ENCODE data around the gene UBE2E1.
"Not testable (repeated sequence)": the region's sequence is repeated elsewhere in the genome, so short reads cannot be mapped to it uniquely, and the experiment has no call there.

The UBE2E1 gene

DNA sequence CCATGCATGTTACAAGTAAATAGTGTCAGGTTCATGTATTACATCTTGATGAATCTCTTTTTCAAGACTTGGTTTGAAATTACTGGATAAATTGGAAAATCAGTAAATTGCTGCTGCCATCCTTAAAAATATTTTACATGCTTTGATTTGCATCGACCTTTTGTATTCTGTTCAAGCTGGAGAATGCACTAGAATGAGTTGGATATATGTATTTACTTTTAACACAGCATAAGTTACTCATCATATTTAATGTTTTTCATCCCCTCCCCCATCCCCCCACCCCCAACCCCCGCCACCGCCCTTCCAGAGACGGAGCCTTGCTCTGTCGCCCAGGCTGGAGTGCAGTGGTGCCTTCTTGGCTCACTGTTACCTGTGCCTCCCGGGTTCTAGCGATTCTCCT, 16.8 kb downstream of the UBE2E1 start:
- DNase-seq: no peak

DNA sequence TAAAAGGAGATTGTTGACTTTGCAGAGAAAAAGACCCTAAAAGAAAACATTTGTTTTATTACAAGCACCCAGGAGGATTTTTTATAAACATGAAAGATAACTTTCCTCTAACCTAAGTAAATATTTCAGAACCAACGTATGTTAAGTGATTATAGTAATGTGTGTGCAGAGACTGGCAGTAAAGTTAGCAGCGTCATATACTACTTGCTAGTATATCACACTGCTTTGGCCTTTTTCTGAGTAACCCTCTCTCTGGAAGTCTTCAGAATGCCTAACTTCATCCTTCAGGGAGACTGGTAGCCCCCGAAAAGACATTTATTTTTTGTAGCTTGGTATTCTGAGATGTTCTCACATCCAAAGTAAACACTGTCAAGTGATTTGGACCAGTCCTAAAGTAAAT, 17.9 kb downstream of the UBE2E1 start:
- DNase-seq: no peak

DNA sequence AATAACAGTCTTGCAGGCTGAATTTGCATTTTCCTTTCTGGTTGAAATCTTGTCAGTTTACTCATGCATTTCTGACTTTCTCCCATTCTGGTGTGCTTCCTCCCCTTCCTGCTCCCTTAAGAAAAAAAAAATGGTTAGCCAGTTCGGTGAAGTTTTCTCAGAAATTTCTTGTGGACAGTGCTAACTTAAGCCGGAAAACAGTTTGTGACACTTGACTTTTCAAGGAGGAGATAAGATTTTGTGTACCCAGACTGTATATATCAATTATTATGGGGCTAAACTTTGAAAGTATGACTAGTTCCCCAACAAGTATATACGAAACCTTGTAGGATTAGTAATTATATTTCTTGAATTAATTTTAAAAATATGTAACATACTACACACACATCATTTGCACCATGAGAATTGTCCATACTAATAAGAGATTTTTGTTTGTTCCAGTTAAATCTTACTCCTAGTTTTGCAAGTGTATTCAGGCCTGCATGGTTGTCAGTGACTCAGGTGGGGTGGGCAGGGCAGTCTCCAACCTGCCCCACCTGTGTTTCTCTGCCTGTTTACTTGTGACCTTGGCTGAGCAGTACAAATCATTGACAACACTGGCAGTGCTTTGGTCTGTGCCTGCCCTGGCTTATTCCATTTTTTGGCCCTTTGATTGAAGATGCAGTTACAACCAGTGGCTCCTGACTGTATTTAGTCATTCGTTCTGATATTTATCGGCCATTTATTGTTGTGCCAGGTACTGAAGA, 19.1 kb downstream of the UBE2E1 start:
- DNase-seq: no peak

DNA sequence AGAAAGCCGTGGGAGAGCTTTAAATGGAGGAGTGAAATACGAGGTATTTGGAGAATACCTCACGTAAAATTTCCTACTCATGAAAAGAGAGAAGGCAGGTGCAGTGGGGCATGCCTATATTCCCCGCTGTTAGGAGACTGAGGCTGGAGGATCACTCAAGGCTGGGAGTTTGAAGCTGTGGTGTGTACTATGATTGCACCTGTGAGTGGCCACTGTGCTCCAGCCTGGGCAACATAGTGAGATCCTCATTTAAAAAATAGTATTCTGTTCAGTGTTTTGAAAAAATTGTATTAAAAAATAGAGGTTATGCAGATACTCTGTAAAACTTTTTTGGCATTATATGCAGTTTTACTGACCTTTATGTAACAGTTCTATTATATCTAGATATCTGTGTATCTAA, 20.0 kb downstream of the UBE2E1 start:
- no peak for DNase-seq

DNA sequence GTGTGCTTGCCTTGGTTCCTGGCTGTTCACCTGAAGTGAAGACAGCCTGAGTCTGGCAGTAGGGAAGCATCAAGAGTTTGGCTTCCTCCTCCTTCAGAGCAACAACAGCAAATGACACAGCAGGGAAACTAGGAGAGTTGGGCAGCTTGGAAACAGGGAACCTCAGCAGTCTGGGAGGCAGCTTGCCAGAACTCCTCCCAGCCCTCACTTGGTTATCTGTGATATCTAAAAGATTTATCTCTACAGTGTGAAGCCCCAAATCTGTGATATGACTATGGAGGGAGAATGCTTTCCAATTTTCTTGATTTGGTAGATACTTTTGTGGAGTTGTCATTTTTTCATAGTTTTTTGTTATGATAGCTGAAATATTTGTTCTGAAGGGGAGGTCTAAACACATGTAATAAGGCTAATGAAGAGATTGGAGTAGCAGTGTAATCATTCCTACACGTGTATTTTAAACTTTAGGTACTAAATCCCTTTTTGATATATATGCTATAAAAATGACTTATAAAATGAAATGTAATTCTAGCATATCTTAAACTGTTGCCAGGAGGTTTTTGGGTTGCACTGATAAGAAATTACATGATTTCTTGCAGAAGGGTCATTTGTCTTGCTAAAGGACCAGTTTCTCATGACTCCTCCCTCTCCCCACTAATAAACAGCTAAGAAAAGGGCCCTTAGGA, 20.8 kb downstream of the UBE2E1 start:
- DNase-seq: no peak

DNA sequence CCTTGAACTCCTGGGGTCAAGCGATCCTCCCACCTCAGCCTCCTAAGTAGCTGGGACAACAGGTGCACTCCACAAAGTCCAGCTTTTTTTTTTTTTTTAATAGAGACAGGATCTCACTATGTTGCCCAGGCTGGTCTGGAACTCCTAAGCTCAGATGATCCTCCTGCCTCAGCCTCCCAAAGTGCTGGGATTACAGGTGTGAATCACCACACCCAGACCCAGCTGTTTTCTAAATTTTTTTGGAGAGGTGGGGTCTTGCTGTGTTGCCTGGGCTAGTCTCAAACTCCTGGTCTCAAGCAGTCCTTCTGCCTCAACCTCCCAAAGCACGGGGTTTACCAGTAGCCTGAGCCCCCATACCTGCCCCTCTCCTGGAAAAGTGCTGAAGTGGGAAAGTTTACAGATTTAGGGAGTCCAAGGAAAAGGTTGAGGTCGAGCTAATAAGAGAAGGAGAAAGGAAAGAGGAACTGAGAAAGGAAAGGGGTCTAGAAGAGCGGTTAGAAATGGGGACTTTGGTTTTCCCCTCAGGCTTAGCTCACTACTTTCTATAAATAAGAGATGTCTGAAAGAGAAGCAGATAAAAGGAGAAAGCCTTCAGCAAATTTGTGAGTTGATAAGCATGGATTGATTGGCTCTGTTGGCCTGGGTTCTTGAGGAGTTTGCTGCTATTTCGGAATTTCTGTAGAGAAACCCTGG, 23.6 kb downstream of the UBE2E1 start:
- no peak for DNase-seq

DNA sequence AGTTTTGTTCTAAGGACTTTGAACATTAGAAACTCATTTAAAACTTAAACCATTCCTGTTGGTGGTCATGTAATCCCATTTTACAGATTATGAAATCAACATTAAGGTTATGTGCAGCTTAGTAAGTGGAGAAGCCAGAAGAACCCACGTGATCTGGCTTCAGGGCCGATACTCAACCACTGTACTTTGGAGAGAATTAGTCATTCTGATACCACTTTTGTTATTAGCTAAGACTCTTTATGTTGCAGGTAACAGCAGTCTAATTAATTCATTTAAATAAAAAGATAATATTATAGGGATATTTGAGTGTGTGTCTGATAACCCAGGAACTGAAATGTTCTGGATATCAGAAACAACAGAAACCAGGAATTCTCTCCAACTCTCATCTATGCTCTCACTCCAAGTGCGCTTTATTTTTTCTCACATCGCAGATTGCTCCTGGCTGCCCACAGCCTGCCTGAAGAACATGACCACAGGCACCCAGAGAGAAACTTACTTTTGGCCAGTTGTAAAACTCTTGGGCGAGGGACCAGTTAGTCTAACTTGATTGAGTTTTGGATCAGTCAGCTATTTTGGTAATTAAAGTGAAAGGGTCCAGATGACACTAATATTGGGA, 25.2 kb downstream of the UBE2E1 start:
- no peak for DNase-seq

DNA sequence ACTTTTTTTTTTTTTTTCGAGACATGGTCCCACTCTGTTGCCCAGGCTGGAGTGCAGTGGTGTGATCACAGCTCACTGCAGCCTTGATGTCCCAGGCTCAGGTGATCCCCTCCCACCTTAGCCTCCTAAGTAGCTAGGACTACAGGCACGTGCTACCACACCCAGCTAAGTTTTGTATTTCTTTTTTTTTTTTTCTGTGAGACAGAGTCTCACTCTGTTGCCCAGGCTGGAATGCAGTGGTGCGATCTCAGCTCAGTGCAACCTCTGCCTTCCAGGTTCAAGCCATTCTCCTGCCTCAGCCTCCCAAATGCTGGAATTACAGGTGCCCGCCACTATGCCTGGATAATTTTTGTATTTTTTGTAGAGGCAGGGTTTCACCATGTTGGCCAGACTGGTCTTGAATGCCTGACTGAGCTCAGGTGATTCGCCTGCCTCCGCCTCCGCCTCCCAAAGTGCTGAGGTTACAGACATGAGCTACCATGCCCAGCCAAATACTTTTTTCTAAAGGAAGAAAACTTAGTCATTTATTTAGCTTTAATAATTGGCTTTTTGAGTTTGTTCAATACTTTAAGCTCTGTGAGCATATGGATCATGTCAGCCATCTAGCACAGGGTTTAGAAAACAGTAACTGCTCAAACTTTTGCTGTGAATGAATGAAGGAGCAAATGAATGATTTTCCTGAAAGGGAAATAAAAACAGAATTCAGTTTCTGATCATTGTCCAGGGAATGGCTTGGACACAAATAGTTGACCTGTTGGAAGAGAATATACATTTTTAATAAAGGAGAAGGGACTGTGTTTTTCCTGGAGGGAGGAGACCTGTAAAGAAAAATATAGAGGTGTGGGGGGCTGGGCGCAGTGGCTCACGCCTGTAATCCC, 26.0 kb downstream of the UBE2E1 start:
- no peak for DNase-seq

DNA sequence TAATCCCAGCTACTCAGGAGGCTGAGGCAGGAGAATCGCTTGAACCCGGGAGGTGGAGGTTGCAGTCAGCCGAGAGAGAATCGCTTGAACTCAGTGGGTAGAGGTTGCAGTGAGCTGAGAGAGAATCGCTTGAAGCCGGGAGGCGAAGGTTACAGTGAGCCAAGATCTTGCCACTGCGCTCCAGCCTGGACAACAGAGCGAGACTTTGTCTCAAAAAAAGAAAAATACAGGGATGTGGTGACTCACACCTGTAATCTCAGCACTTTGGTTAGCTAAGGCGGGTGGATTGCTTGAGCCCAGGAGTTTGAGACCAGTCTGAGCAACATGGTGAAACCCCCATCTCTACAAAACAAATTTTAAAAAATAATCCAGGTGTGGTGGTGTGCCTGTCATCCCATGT, 26.8 kb downstream of the UBE2E1 start:
- DNase-seq: no peak

DNA sequence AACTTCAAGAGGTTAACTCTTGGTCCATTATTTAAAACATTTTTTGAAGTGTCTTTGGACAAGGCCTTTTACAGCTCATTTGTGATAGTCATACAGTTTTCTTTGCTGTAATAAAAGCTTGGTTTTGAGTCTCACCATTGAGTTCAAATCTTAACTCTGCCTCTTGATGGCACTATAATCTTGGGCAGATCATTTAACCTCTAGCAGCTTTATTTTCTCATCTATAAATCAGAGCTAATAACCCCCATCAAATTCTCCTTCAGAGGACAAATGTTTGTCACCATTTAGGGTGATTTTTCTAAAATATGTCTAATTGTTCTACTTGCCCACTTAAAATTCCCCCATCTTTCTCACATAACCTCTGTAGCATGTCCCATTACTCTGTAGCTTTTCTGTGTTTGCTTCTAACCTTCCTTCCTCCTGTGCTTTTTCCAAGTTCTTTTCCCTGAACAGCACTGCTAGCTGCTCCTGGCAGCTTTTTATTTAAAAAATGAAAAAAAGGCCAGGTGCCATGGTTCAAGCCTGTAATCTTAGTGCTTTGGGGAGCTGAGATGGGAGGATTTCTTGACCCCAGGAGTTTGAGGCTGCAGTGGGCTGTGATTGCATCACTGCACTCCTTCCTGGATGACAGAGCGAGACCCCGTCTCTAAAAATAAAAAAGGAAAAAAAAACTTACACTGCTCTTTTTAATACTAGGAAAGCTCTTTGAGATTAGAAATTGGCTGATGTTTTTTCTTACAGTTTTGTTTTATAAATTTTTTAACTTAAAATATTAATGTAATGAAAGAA, 28.5 kb downstream of the UBE2E1 start:
- DNase-seq: no peak

DNA sequence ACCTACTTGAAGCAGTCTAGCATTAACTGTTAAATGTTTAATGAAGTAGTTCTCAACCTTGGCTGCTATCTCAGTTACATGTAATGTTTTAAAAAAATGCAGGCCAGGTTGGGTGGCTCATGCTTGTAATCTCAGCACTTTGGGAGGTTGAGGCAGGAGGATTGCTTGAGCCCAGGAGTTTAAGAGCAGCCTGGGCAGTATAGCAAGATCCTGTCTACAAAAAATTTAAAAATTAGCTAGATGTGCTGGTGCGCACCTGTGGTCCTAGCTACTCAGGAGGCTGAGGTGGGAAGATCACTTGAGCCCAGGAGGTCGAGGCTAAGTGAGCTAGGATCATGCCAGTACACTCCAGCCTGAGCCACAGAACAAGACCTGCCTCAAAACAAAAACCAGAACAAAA, 29.3 kb downstream of the UBE2E1 start:
- DNase-seq: no peak

DNA sequence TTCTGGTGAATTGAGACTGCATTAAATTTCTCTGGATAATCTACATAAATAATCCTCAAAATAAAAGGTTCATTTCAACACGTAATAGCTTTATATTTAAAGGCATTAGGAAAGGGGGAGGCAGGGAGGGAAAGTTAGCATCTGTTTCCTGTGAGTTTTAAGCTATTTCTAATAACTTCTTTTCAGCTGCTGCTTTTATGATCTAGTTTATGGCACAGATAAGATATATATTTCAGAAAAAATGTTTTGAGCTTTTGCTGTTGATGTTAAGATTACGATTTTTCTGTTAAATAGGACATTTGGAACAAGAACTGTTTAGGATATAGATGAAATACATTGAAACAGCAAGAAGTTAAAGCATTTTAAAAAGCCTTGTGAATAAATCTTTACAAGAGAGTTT, 30.0 kb downstream of the UBE2E1 start:
- DNase-seq: no peak

DNA sequence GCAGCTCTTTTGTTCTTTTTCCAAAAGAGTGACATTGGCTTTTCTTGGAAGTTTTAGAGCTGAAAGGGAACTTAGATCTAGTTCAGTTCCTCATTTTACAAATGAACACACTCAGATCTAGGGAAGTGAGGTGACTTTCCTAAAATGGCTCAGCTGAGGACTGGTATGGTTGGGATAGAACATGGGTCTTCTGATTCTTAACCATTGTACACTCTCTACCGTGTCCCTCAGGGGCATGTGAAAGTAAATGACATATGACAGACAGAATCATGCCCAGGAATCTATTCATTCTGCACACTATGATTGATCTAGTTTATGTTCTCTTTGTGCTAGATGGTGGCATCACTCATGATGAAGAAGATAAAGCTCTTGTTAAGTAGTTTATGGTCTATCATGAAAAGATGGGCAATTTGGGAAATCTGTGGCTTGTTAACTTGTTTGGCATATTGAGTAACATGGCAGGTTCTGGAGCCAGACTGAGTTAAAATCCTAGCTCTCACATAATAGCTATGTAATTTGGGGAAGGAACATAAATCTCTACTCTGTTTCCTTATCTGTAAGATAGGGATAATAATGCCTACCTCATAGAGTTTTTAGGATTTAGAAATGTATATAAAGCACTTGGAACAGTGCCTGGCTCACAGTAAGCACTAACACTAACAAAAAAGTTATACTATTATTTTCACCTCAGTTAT, 30.9 kb downstream of the UBE2E1 start:
- no peak for DNase-seq

DNA sequence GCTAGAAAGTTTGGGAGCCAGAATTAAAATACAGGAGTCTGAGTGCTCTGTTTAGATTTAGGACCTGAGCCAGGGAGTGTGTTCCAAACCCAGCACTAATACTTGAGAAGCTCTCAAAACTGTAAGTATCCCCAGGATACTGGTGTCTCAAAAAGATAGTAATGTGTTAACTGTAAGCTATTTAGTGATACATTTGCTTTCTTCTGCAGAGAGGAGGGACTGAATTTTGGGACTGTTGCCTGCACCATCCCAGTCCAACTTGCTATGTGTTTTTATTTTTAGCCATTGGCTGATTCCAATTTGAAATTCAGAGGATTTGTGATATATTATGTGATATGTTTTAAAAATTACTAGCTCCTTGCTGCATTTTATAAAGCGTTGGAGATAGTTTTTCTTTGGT, 31.5 kb downstream of the UBE2E1 start:
- DNase-seq: no peak

DNA sequence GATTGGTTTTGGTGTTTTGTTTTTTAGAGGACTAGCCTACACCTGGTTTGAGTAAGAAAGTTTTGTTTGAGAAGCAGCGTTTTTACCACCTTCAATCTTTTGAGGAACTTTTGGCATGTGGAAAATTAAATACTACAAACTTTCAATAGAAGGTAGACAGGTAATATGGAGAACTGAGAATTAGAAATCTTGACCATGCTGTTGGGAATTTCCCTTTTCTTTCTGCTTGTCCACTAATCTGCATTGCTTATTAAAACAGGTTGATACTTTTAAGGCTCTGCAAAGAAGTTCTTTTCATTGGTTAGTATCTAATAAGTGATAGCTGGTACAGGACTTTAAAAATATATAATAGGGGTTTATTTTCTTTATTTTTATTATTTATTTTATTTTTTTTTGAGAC, 31.9 kb downstream of the UBE2E1 start:
- DNase-seq: no peak

DNA sequence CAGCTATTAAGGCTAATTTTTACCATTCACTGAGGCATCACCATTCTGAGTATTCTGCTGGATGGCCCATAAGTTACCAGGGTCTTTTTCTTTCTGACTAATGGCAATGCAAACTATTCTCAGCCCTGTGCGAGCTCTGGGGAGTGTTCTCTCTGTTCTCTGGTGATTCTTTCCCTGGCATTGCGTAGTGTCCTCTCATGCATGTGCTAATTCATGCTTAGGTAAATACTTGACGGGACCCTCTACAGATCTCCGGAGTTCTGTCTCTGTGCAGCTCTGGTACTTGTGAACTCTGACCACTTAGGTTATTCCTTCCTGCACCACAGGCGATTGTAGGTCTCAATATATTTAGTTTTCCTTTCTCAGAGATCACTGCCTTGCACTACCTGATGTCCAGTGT, 34.8 kb downstream of the UBE2E1 start:
- DNase-seq: no peak

DNA sequence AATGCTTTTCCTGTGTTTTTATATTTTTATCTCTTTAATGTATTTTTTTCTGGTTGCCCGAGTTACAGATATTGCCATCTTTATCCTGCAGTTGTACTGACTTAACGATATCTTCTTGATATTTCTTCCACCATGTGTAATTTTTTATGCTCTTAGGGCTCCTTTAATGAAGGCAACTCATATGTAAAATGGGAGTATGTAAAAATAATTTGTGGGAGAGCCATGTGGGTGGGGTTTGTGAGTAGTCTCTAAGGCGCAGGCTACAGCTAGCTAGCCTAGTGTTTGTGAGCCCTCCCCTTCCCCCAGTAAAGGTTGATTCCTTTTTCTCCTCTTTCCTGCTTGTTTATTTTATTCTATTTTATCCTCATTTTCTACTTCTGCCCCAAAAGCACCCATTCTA, 38.1 kb downstream of the UBE2E1 start:
- no peak for DNase-seq

DNA sequence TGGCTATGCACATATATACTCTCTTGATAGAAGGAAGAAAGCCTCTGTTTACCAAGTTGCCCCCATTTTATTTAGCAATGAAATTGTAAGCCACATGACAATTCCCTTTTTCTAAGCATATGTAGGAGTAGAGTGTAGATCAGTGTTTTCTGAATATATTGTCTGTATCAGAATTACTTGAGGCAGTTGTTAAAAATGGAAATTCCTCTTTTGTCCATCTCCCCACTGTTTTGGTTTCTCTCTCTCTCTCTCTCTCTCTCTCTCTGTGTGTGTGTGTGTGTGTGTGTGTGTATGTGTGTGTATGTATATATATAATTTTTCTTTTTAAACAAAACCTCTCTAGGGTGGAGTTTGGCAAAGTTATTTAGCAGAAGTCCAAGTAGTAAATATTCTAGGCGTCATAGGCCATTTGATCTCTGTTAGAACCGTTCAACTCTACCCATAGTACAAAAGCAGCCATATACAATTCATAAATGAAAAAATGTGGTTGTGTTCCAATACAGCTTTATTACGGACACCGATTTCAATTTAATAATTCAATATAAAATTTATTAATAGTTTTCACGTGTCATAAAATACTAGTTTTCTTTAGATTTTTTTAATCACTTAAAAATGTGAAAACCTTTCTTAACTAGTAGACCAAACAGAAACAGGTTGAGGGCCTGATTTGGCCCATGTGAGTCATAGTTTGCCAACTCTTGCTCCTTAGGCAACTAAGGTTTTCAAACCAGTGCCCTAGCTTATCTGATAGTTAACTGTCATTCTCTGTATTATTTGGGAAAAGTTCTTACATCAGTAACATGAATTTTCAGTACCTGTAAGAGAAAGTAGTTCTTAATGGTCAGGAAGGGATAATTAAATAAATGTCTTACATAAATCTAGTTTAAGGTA, 39.8 kb downstream of the UBE2E1 start:
- no peak for DNase-seq

DNA sequence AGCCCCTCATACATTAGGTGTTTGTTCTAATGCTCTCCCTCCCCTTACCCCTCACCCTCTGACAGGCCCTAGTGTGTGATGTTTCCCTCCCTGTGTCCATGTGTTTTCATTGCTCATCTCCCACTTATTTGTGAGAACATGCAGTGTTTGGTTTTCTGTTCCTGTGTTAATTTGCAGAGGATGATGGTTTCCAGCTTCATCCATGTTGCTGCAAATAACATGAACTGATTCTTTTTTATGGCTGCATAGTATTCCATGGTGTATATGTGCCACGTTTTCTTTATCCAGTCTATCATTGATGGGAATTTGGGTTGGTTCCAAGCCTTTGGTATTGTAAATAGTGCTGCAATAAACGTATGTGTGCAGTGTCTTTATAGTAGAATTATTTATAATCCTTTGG, 43.7 kb downstream of the UBE2E1 start:
- not testable (repeated sequence) for DNase-seq

DNA sequence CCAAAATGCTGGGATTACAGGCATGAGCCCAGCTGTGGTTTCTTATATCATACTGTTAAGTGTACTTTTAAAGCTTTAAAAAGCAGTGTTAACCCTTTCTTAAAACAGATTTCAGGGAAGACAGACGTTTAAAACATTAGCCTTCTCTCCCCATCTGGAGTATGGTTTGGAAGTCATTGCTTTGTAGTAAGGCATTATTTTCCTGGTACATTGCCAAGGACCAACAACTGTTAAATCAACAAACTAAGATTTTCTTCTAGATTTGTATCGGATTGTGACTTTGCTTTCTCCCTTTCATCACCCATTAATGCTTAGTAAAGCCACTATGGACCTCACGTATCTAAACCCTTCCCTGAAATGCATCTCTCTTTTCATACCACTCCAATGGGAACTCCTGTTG, 50.5 kb downstream of the UBE2E1 start:
- DNase-seq: no peak
